WERI-Rb-1 (cell line): ENCODE data around the gene PPP1R12C.
"Not testable (repeated sequence)": the region's sequence is repeated elsewhere in the genome, so short reads cannot be mapped to it uniquely, and the experiment has no call there.

Experiments used
- DNase-seq: peaks from one replicate; pipeline ENCODE4 v3.0.0-alpha.2; 2020
- H3K27ac ChIP-seq: fragments of 250-450 bp; sonication (Bioruptor Pico); 2 replicates; pipeline ENCODE4 v1.5.1; 2020; ENCODE audit warnings: mild to moderate bottlenecking, moderate library complexity
- H3K27me3 ChIP-seq: fragments of 250-450 bp; sonication (Bioruptor Pico); 2 replicates; pipeline ENCODE4 v1.5.1; 2021; ENCODE audit warnings: mild to moderate bottlenecking, low read depth, moderate library complexity; ENCODE audit not compliant: insufficient read depth, severe bottlenecking
- H3K36me3 ChIP-seq: fragments of 250-450 bp; sonication (Bioruptor Pico); 2 replicates; pipeline ENCODE4 v1.5.1; 2020; ENCODE audit warnings: mild to moderate bottlenecking, moderate library complexity
- H3K4me3 ChIP-seq: 2 replicates; pipeline ENCODE4 v1.5.1; 2011; ENCODE audit warnings: low read depth, mild to moderate bottlenecking, control low read depth, low read length
- H3K9me3 ChIP-seq: fragments of 250-450 bp; sonication (Bioruptor Pico); 2 replicates; pipeline ENCODE4 v1.5.1; 2021; ENCODE audit warnings: mild to moderate bottlenecking, moderate library complexity; ENCODE audit not compliant: severe bottlenecking
- TF ChIP-seq, protein P1 (sequence below): IDR thresholded peaks from 2 replicates; pipeline ENCODE4 v1.5.1; 2011; ENCODE audit warnings: low read depth, mild to moderate bottlenecking, control low read depth, inconsistent platforms, low read length

PPP1R12C gene

DNA sequence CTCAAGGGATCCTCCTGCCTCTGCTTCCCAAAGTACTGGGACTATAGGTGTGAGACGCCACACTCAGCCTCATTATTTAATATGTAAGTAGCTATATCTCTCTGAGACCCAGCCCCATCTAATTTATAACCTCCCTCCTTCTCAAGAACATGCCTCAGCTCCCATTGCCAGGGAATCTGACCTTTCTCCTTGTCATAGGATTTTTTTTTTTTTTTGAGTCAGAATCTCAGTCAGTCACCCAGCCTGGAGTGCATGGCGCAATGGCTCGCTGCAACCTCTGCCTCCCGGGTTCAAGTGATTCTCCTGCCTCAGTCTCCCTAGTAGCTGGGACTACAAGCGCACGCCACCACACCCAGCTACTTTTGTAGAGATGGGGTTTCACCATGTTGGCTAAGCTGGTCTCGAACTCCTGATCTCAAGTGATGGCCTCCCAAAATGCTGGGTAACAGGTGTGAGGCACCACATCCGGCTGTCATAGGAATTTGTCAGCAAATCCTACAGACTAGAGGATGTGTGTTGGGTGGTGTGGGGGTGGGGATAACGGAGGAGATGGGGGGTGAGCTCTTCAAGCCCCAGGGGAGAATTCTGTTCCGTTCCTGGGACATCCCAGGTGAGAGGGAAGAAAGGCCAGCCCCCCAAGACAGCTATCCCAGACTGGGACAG lies 46.8 kb downstream of the PPP1R12C start:
- DNase-seq, result no peak
- no peak overlapping the region for H3K4me3 ChIP-seq
- peaks cover 16% of the 10 kb centered on the region for H3K27me3 ChIP-seq
- TF ChIP-seq, protein P1, sequence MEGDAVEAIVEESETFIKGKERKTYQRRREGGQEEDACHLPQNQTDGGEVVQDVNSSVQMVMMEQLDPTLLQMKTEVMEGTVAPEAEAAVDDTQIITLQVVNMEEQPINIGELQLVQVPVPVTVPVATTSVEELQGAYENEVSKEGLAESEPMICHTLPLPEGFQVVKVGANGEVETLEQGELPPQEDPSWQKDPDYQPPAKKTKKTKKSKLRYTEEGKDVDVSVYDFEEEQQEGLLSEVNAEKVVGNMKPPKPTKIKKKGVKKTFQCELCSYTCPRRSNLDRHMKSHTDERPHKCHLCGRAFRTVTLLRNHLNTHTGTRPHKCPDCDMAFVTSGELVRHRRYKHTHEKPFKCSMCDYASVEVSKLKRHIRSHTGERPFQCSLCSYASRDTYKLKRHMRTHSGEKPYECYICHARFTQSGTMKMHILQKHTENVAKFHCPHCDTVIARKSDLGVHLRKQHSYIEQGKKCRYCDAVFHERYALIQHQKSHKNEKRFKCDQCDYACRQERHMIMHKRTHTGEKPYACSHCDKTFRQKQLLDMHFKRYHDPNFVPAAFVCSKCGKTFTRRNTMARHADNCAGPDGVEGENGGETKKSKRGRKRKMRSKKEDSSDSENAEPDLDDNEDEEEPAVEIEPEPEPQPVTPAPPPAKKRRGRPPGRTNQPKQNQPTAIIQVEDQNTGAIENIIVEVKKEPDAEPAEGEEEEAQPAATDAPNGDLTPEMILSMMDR, result no peak
- H3K9me3 ChIP-seq, result peaks cover 4% of the 10 kb centered on the region
- H3K27ac ChIP-seq, result no peak overlapping the region
- no peaks in the 10 kb centered on the region for H3K36me3 ChIP-seq

DNA sequence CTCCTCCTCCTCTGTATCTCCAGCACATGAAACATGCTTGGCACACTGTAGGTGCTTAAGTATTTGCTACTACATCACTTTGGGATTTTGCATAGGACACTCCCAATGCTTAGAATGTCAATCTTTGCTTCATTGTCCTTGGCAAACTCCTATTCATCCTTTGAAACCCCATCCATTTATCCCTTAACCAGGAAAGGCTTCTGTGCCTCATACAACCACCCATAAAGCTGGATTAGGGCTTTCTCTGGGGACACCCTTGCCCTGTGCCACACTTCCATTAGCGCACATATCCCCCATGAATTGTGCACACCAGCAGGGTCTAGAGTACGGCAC lies 47.6 kb downstream of the PPP1R12C start:
- no peak overlapping the region for H3K4me3 ChIP-seq
- H3K27me3 ChIP-seq, result peaks cover 11% of the 10 kb centered on the region
- H3K36me3 ChIP-seq, result no peaks in the 10 kb centered on the region
- DNase-seq, result no peak
- peaks cover 4% of the 10 kb centered on the region for H3K9me3 ChIP-seq
- TF ChIP-seq, protein P1, result no peak
- no peak overlapping the region for H3K27ac ChIP-seq

DNA sequence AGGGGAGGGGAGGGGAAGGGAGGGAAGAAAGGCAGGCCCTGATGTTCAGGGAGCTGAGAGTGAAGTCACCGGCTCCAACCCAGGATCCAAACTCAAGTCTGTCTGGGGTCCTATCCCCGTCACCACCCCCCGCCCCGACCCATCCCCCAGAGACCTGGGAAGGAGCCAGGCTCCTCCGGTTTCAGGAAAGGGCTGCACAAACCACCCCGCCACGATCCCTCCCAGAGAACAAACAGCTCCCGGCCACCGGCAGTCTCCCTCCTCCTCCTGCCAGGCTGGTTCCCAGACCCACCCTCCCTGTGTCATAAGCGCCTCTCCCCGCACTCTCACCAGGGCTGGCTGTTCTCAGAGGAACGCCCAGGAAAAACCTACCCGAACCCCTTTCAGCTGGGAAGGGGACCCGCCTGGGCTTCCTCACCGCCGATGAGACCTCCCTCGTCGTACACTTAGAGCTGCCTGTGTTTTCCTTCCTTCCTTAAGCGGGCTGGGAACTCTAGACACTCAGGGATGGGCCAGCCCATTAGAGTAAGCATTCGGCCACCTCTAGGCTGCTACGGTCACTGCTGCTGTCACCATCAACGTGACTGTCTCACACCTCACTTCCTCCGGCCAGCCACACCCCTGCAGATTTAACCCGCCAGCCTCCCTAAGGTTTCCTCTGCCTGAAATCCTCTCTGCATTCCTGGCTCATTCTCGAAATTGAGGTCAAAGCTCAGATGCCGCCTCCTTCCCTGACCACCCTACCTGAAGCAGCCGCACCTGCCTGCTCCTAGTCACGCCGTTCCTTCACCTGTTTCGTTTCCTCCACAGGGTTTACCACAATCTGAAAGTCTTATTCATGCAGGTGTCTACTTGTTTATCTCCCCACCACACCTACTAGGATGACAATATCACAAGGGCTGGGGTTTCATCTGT lies 48.2 kb downstream of the PPP1R12C start:
- no peak overlapping the region for H3K27ac ChIP-seq
- H3K36me3 ChIP-seq, result no peaks in the 10 kb centered on the region
- peak overlapping the region; percentile 31 for H3K4me3 ChIP-seq
- DNase-seq, result peak; percentile 56
- H3K27me3 ChIP-seq, result peaks cover 11% of the 10 kb centered on the region
- H3K9me3 ChIP-seq, result peaks cover 4% of the 10 kb centered on the region
- TF ChIP-seq, protein P1, result no peak

DNA sequence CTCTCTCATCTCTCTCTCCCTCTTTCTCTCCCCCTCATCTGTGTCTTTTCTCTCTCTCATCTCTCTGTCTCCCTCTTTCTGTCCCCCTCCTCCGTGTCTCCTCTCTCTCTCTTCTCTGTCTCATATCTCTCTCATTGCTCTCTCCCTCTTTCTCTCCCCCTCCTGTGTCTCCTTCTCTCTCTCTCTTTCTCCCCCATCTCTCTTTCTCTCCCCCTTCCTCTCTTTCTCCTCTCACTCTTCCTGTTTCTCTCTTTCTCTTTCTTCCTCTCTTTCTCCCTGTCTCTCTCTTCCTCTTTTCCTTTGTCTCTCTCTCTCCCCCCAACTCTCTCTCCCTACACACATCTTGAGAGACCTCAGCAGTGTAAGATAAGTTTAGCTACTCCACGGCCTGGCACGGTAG lies 49.6 kb downstream of the PPP1R12C start:
- peaks cover 11% of the 10 kb centered on the region for H3K27me3 ChIP-seq
- DNase-seq, result no peak

DNA sequence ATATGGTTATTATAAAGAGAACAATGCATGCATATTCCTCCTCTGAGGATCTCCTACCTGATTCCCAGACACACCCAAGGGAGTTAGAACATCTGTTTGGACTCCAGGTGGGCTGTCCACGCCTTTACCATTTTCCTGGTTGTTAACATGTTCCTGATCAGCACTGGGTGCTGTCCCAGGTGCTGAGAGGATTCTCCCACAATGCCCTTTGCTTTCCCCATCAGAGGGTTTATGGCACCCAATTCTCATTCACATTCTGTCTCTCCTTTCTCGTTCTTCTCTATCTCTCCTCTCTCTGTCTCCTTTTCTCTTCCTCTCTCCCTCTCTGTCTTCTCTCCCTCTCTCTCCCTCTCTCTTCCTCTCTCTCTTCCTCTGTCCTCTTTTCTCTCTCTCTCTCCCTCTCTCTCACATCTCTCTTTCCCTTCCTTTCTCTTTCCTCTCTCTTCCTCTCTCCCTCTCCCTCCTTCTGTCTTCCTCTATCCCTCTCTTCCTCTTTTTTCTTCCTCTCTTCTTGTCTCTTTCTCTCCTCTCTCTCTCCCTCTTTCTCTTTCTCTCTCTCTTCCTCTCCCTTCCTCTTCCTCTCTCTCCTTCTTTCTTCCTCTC lies 51.2 kb downstream of the PPP1R12C start:
- H3K27me3 ChIP-seq, result peaks cover 11% of the 10 kb centered on the region
- H3K27ac ChIP-seq, result no peak overlapping the region
- DNase-seq, result no peak
- no peak overlapping the region for H3K4me3 ChIP-seq
- H3K9me3 ChIP-seq, result peaks cover 4% of the 10 kb centered on the region
- H3K36me3 ChIP-seq, result no peaks in the 10 kb centered on the region
- TF ChIP-seq, protein P1, result no peak

More for the DNA sequence above, 49.6 kb downstream of the PPP1R12C start:
- H3K4me3 ChIP-seq, result no peak overlapping the region
- no peak overlapping the region for H3K27ac ChIP-seq
- TF ChIP-seq, protein P1, result no peak
- peaks cover 4% of the 10 kb centered on the region for H3K9me3 ChIP-seq
- H3K36me3 ChIP-seq, result no peaks in the 10 kb centered on the region

DNA sequence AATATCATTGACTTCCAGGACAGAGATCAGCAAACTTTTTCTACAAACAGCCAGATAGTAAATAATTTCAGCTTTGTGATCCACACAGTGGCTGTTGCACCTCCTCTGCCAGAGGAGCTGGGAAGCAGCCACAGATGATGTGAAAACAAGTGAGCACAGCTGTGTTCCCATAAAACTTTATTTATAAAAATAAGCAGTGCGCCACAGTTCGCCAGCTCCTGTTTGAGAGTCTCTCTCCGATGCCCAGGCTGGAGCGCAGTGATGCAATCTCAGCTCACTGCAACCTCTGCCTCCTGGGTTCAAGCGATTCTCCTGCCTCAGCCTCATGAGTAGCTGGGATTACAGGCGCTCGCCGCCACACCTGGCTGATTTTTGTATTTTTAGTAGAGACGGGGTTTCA lies 51.9 kb downstream of the PPP1R12C start:
- H3K36me3 ChIP-seq, H3K4me3 ChIP-seq, H3K9me3 ChIP-seq, DNase-seq, H3K27ac ChIP-seq: not testable (repeated sequence)
- H3K27me3 ChIP-seq, result peaks cover 11% of the 10 kb centered on the region
